Neuronal stem cell (in vitro differentiated cells): ENCODE data around the gene MAP3K14.

Source experiments
- DNase-seq: peaks from one replicate; pipeline ENCODE4 v3.0.0-alpha.2; 2013; ENCODE audit warnings: low spot score
- H2AFZ ChIP-seq: one replicate; pipeline ENCODE4 v1.6.1; 2013; ENCODE audit warnings: mild to moderate bottlenecking, low read length, inconsistent platforms
- H2AK5ac ChIP-seq: 2 replicates; pipeline ENCODE4 v1.6.1; 2013; ENCODE audit warnings: low read depth, mild to moderate bottlenecking, inconsistent platforms, low read length, moderate library complexity, mixed read lengths
- H2BK120ac ChIP-seq: 2 replicates; pipeline ENCODE4 v1.6.1; 2013; ENCODE audit warnings: low read depth, mild to moderate bottlenecking, inconsistent platforms, low read length, moderate library complexity, mixed read lengths
- H2BK12ac ChIP-seq: one replicate; pipeline ENCODE4 v1.6.1; 2013; ENCODE audit warnings: low read length, inconsistent platforms
- H2BK15ac ChIP-seq: 2 replicates; pipeline ENCODE4 v1.6.1; 2013; ENCODE audit warnings: mild to moderate bottlenecking, low read length, inconsistent platforms, mixed read lengths
- H2BK5ac ChIP-seq: one replicate; pipeline ENCODE4 v1.6.1; 2013; ENCODE audit warnings: inconsistent platforms, mild to moderate bottlenecking, low read length, moderate library complexity
- H3K14ac ChIP-seq: one replicate; pipeline ENCODE4 v1.6.1; 2013; ENCODE audit warnings: low read length, inconsistent platforms
- H3K18ac ChIP-seq: 2 replicates; pipeline ENCODE4 v1.6.1; 2013; ENCODE audit warnings: low read length, inconsistent platforms
- H3K23ac ChIP-seq: 2 replicates; pipeline ENCODE4 v1.6.1; 2013; ENCODE audit warnings: low read depth, mild to moderate bottlenecking, mixed read lengths, low read length, inconsistent platforms; ENCODE audit not compliant: poor library complexity
- H3K27ac ChIP-seq: replicated peaks from 3 replicates; pipeline ENCODE4 v1.5.1; 2013; ENCODE audit warnings: low read length, inconsistent platforms
- H3K27me3 ChIP-seq, 3 experiments: 2 replicates each; pipeline ENCODE4 v1.6.1; 2013; ENCODE audit warnings: low read length in 3 of 3, mild to moderate bottlenecking in 2 of 3, inconsistent platforms in 1 of 3, low read depth in 1 of 3, mixed read lengths in 1 of 3, moderate library complexity in 1 of 3; ENCODE audit not compliant: control insufficient read depth in 3 of 3, insufficient read depth in 3 of 3
- H3K36me3 ChIP-seq, 2 donors: replicated peaks in 1 of 2; 2 replicates each; pipeline ENCODE4 v1.6.1; 2013; ENCODE audit warnings: low read length in 2 of 2; ENCODE audit not compliant: control insufficient read depth in 2 of 2, insufficient read depth in 2 of 2
- H3K4ac ChIP-seq: 2 replicates; pipeline ENCODE4 v1.6.1; 2013; ENCODE audit warnings: inconsistent platforms, mild to moderate bottlenecking, low read length, moderate library complexity
- H3K4me1 ChIP-seq, 2 donors: 1 replicate in 1 of 2; 2 replicates in 1 of 2; pipeline ENCODE4 v1.6.1; 2013; ENCODE audit warnings: low read length in 2 of 2, low read depth in 1 of 2; ENCODE audit not compliant: control insufficient read depth in 2 of 2, insufficient read depth in 1 of 2
- H3K4me2 ChIP-seq: one replicate; pipeline ENCODE4 v1.6.1; 2013; ENCODE audit warnings: mild to moderate bottlenecking, low read length, inconsistent platforms; ENCODE audit not compliant: insufficient read depth, poor library complexity, severe bottlenecking
- H3K4me3 ChIP-seq, 2 donors: 2 replicates each; pipeline ENCODE4 v1.5.1; 2013; ENCODE audit warnings: low read length in 2 of 2, mild to moderate bottlenecking in 2 of 2, inconsistent platforms in 1 of 2, moderate library complexity in 1 of 2
- H3K79me1 ChIP-seq: one replicate; pipeline ENCODE4 v1.6.1; 2013; ENCODE audit warnings: low read depth, mild to moderate bottlenecking, inconsistent platforms, low read length, moderate library complexity
- H3K9ac ChIP-seq: one replicate; pipeline ENCODE4 v1.6.1; 2013; ENCODE audit warnings: mild to moderate bottlenecking, low read depth, low read length, inconsistent platforms; ENCODE audit not compliant: poor library complexity
- H3K9me3 ChIP-seq, 2 donors: replicated peaks in 1 of 2; 2 replicates each; pipeline versions ENCODE3 to v1.6.1; 2013; ENCODE audit warnings: low read length in 2 of 2, mild to moderate bottlenecking in 2 of 2, inconsistent platforms in 1 of 2, low read depth in 1 of 2, mixed read lengths in 1 of 2, moderate library complexity in 1 of 2; ENCODE audit not compliant: control insufficient read depth in 2 of 2, insufficient read depth in 1 of 2
- H4K8ac ChIP-seq: one replicate; pipeline ENCODE4 v1.6.1; 2013; ENCODE audit warnings: low read depth, mild to moderate bottlenecking, inconsistent platforms, low read length, moderate library complexity
- H4K91ac ChIP-seq: one replicate; pipeline ENCODE4 v1.6.1; 2013; ENCODE audit warnings: low read length, low read depth, mild to moderate bottlenecking, inconsistent platforms; ENCODE audit not compliant: poor library complexity
- WGBS, 2 donors: extraction: QIAGEN DNeasy Blood & Tissue Kit; methylation state at CpG; one replicate each; pipeline ENCODE4 v1.1.7; 2013; ENCODE audit warnings: missing lambda C conversion rate in 2 of 2, mixed read lengths in 1 of 2; ENCODE audit not compliant: insufficient read length in 2 of 2, insufficient replicate concordance in 1 of 2; ENCODE audit errors: extremely low coverage in 2 of 2; 5-methylcytosine and 5-hydroxymethylcytosine counted together

The MAP3K14 gene

GRCh38 chr17:45342306-45342705 lies 25.5 kb upstream of the MAP3K14 start:
- Histone ChIP-seq H2AFZ (peak overlapping the region; percentile 85), H3K23ac (peak overlapping the region; percentile 81), H3K9ac (no peak overlapping the region), H2BK5ac (no peak overlapping the region), H2AK5ac (peak overlapping the region; percentile 47), H3K4ac (no peak overlapping the region), H3K27ac (no peak overlapping the region), H4K91ac (no peak overlapping the region), H2BK120ac (no peak overlapping the region), H3K14ac (no peak overlapping the region), H2BK12ac (no peak overlapping the region), H3K4me2 (no peak overlapping the region), H3K4me3 (no peak overlapping the region), H3K9me3 (no peaks in the 10 kb centered on the region), H3K18ac (peak overlapping the region; percentile 24), H3K4me1 (peaks cover 8 to 10% of the 10 kb centered on the region in 2 donors), H3K79me1 (no peaks in the 10 kb centered on the region), H3K27me3 (peaks cover 0 to 11% (median 0%) of the 10 kb centered on the region in 3 experiments), H2BK15ac (no peak overlapping the region), H3K36me3 (no peaks in the 10 kb centered on the region), H4K8ac (peak overlapping the region; percentile 55)
- WGBS, 2 donors = no CpG with 5 or more reads among the region's 11 CpGs
- DNase-seq = no peak

DNA sequence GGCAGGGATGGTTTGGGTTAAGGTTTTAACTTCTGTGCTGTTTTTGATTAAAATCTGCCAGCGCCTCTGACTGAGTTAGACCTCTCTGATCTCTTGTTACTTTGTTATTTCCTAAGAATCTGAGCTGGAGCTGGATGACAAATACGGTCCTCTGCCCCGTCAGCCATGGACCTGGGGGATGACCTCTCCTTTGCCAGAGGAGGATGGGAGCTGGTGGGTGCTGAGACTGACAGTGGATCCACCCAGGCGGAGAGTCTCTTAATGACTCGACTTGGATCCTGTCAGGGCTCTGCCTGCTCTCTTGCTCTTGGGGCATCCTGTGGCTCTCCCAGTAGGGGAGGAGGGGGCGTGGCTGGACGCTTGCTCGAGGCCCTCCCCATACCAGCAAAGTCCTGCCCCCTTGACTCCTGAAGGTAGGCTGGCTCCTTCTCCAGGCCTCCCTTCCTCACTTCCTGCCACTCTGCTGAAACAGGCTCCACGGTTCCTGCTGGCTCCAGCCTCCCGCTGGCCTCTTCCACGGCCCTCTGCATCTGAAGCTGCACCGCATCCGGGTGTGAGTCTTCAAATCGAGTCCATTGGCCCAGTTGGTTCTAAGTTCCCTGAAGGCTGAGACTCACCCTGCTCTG lies 24.8 kb upstream of the MAP3K14 start:
- Histone ChIP-seq H2AK5ac (no peak overlapping the region), H2BK15ac (no peak overlapping the region), H3K4ac (no peak overlapping the region), H3K4me2 (no peak overlapping the region), H3K14ac (no peak overlapping the region), H3K36me3 (no peaks in the 10 kb centered on the region), H3K18ac (peak overlapping the region; percentile 6), H2BK120ac (no peak overlapping the region), H3K23ac (no peak overlapping the region), H3K9me3 (no peaks in the 10 kb centered on the region), H2AFZ (peak overlapping the region; percentile 85), H3K27me3 (peaks cover 0 to 9% (median 2%) of the 10 kb centered on the region in 3 experiments), H4K91ac (no peak overlapping the region), H3K4me1 (peaks cover 8 to 10% of the 10 kb centered on the region in 2 donors), H2BK5ac (no peak overlapping the region), H3K9ac (no peak overlapping the region), H3K4me3 (no peak overlapping the region), H2BK12ac (no peak overlapping the region), H4K8ac (no peak overlapping the region), H3K79me1 (no peaks in the 10 kb centered on the region), H3K27ac (no peak overlapping the region)
- peak; percentile 41 for DNase-seq
- no CpG with 5 or more reads among the region's 14 CpGs for WGBS, 2 donors

GRCh38 chr17:45339646-45340605 lies 23.1 kb upstream of the MAP3K14 start:
- H2BK120ac ChIP-seq = no peak overlapping the region
- H3K79me1 ChIP-seq = no peaks in the 10 kb centered on the region
- H4K91ac ChIP-seq = no peak overlapping the region
- no peak overlapping the region for H2BK5ac ChIP-seq
- H4K8ac ChIP-seq = no peak overlapping the region
- H3K4me2 ChIP-seq = no peak overlapping the region
- H3K23ac ChIP-seq = no peak overlapping the region
- no peak overlapping the region for H3K9ac ChIP-seq
- peaks cover 0 to 4% (median 3%) of the 10 kb centered on the region in 3 experiments for H3K27me3 ChIP-seq
- no peak overlapping the region for H3K14ac ChIP-seq
- DNase-seq = no peak
- no peak overlapping the region for H2BK15ac ChIP-seq
- H3K4ac ChIP-seq = no peak overlapping the region
- no peak overlapping the region for H2BK12ac ChIP-seq
- H3K9me3 ChIP-seq = no peaks in the 10 kb centered on the region
- H3K18ac ChIP-seq = no peak overlapping the region
- no peaks in the 10 kb centered on the region for H3K36me3 ChIP-seq
- H3K27ac ChIP-seq = no peak overlapping the region
- H2AFZ ChIP-seq = no peak overlapping the region
- H3K4me1 ChIP-seq = peaks cover 5 to 8% of the 10 kb centered on the region in 2 donors
- WGBS, 2 donors = no CpG with 5 or more reads among the region's 8 CpGs
- H2AK5ac ChIP-seq = peak overlapping the region; percentile 82
- no peak overlapping the region for H3K4me3 ChIP-seq

DNA sequence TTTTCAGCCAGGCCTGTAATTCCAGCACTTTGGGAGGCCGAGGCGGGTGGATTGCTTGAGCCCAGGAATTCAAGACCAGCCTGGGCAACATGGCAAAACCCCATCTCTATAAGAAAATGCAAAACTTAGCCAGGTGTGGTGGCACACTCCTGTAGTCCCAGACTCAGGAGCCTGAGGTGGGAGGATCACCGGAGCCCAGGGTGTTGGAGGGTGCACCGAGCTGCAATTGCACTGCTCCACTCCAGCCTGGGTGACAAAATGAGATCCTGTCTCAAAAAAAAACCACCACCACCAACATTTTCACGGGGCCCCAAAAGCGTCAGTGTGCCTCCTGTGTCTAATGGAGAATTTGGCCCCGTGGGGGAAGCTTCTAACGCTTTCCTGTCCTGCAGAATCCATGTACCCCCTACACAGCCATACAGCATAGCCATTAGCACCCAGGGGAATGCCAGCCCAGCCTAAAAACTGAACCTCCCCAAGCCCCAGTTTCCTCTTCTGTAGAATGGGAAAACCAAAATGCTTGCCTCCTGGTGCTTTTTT lies 22.2 kb upstream of the MAP3K14 start:
- Histone ChIP-seq H2AK5ac (no peak overlapping the region), H3K27me3 (peaks cover 0 to 4% (median 3%) of the 10 kb centered on the region in 3 experiments), H3K4me3 (no peak overlapping the region), H3K14ac (no peak overlapping the region), H4K91ac (no peak overlapping the region), H3K27ac (no peak overlapping the region), H2BK5ac (no peak overlapping the region), H3K4me2 (no peak overlapping the region), H3K79me1 (no peaks in the 10 kb centered on the region), H3K18ac (no peak overlapping the region), H4K8ac (no peak overlapping the region), H3K36me3 (no peaks in the 10 kb centered on the region), H2BK12ac (no peak overlapping the region), H2BK120ac (no peak overlapping the region), H2BK15ac (no peak overlapping the region), H3K9me3 (no peaks in the 10 kb centered on the region), H3K23ac (no peak overlapping the region), H2AFZ (no peak overlapping the region), H3K4me1 (peaks cover 5 to 8% of the 10 kb centered on the region in 2 donors), H3K9ac (no peak overlapping the region), H3K4ac (no peak overlapping the region)
- no CpG with 5 or more reads among the region's 8 CpGs for WGBS, 2 donors
- no peak for DNase-seq
